Measurements from ENCODE around the gene LRMDA.

The LRMDA gene

GRCh38 chr10:75438275-75438674 is 6.9 kb downstream of the LRMDA start:
- 92% methylated on average over 3 of the region's 3 CpGs for WGBS

GRCh38 chr10:75439811-75440210 is 8.4 kb downstream of the LRMDA start:
- Histone ChIP-seq H3K4me3 (ENCODE audit: low read length) (no peak overlapping the region), H3K9ac (ENCODE audit: low read depth, low read length) (no peak overlapping the region), H3K36me3 (ENCODE audit: insufficient read depth, low read length) (no peaks in the 10 kb centered on the region), H3K4me1 (ENCODE audit: insufficient read depth, low read length) (peaks cover 8% of the 10 kb centered on the region; the same call in 1 of the 2 replicates), H3K9me3 (ENCODE audit: insufficient read depth, low read depth, low read length) (peaks cover 12% of the 10 kb centered on the region; the same call in 1 of the 2 replicates), H3K27ac (ENCODE audit: low read depth, low read length) (no peak overlapping the region), H3K27me3 (ENCODE audit: insufficient read depth, low read length) (peaks cover 60% of the 10 kb centered on the region)
- WGBS: 91% methylated on average over 4 of the region's 4 CpGs

More at GRCh38 chr10:75438275-75438674, 6.9 kb downstream of the LRMDA start:
- Histone ChIP-seq H3K4me1 (ENCODE audit: insufficient read depth, low read length) (peaks cover 9% of the 10 kb centered on the region), H3K27ac (ENCODE audit: low read depth, low read length) (no peak overlapping the region), H3K4me3 (ENCODE audit: low read length) (no peak overlapping the region), H3K36me3 (ENCODE audit: insufficient read depth, low read length) (no peaks in the 10 kb centered on the region), H3K9me3 (ENCODE audit: insufficient read depth, low read depth, low read length) (peaks cover 4% of the 10 kb centered on the region; the same call in 1 of the 2 replicates), H3K27me3 (ENCODE audit: insufficient read depth, low read length) (peaks cover 75% of the 10 kb centered on the region), H3K9ac (ENCODE audit: low read depth, low read length) (no peak overlapping the region)

GRCh38 chr10:75440271-75440793 is 8.9 kb downstream of the LRMDA start:
- 85% methylated on average over 4 of the region's 4 CpGs for WGBS
- Histone ChIP-seq H3K9ac (ENCODE audit: low read depth, low read length) (no peak overlapping the region), H3K9me3 (ENCODE audit: insufficient read depth, low read depth, low read length) (peaks cover 12% of the 10 kb centered on the region; the same call in 1 of the 2 replicates), H3K36me3 (ENCODE audit: insufficient read depth, low read length) (no peaks in the 10 kb centered on the region), H3K4me1 (ENCODE audit: insufficient read depth, low read length) (peaks cover 8% of the 10 kb centered on the region; the same call in 1 of the 2 replicates), H3K27me3 (ENCODE audit: insufficient read depth, low read length) (peaks cover 54% of the 10 kb centered on the region), H3K4me3 (ENCODE audit: low read length) (no peak overlapping the region), H3K27ac (ENCODE audit: low read depth, low read length) (no peak overlapping the region)

- no peak overlapping the region for H3K27ac ChIP-seq (ENCODE audit: low read depth, low read length)
- H3K9me3 ChIP-seq (ENCODE audit: insufficient read depth, low read depth, low read length): peaks cover 12% of the 10 kb centered on the region; the same call in 1 of the 2 replicates
- 87% methylated on average over 4 of the region's 4 CpGs for WGBS
- H3K4me3 ChIP-seq (ENCODE audit: low read length): no peak overlapping the region
- H3K36me3 ChIP-seq (ENCODE audit: insufficient read depth, low read length): no peaks in the 10 kb centered on the region
- peaks cover 46% of the 10 kb centered on the region for H3K27me3 ChIP-seq (ENCODE audit: insufficient read depth, low read length)
- H3K9ac ChIP-seq (ENCODE audit: low read depth, low read length): no peak overlapping the region
- H3K4me1 ChIP-seq (ENCODE audit: insufficient read depth, low read length): peaks cover 8% of the 10 kb centered on the region; the same call in 1 of the 2 replicates
These were observed 9.8 kb downstream of the LRMDA start for GRCh38 chr10:75441196-75441595.

GRCh38 chr10:75441682-75442081 is 10.3 kb downstream of the LRMDA start:
- Histone ChIP-seq H3K9me3 (ENCODE audit: insufficient read depth, low read depth, low read length) (peaks cover 12% of the 10 kb centered on the region; the same call in 1 of the 2 replicates), H3K36me3 (ENCODE audit: insufficient read depth, low read length) (no peaks in the 10 kb centered on the region), H3K9ac (ENCODE audit: low read depth, low read length) (no peak overlapping the region), H3K27me3 (ENCODE audit: insufficient read depth, low read length) (peaks cover 41% of the 10 kb centered on the region), H3K4me3 (ENCODE audit: low read length) (no peak overlapping the region), H3K4me1 (ENCODE audit: insufficient read depth, low read length) (peaks cover 8% of the 10 kb centered on the region; the same call in 1 of the 2 replicates), H3K27ac (ENCODE audit: low read depth, low read length) (no peak overlapping the region)

GRCh38 chr10:75443362-75443761 is 11.9 kb downstream of the LRMDA start:
- Histone ChIP-seq H3K36me3 (ENCODE audit: insufficient read depth, low read length) (no peaks in the 10 kb centered on the region), H3K27ac (ENCODE audit: low read depth, low read length) (no peak overlapping the region), H3K4me1 (ENCODE audit: insufficient read depth, low read length) (peaks cover 7% of the 10 kb centered on the region; the same call in 1 of the 2 replicates), H3K9me3 (ENCODE audit: insufficient read depth, low read depth, low read length) (peaks cover 12% of the 10 kb centered on the region; the same call in 1 of the 2 replicates), H3K9ac (ENCODE audit: low read depth, low read length) (no peak overlapping the region), H3K27me3 (ENCODE audit: insufficient read depth, low read length) (peaks cover 24% of the 10 kb centered on the region), H3K4me3 (ENCODE audit: low read length) (no peak overlapping the region)
- WGBS: 94% methylated on average over 2 of the region's 2 CpGs

- Histone ChIP-seq H3K4me3 (ENCODE audit: low read length) (no peak overlapping the region), H3K36me3 (ENCODE audit: insufficient read depth, low read length) (no peaks in the 10 kb centered on the region), H3K9me3 (ENCODE audit: insufficient read depth, low read depth, low read length) (peaks cover 12% of the 10 kb centered on the region; the same call in 1 of the 2 replicates), H3K4me1 (ENCODE audit: insufficient read depth, low read length) (peaks cover 5% of the 10 kb centered on the region), H3K27ac (ENCODE audit: low read depth, low read length) (no peak overlapping the region), H3K27me3 (ENCODE audit: insufficient read depth, low read length) (peaks cover 18% of the 10 kb centered on the region), H3K9ac (ENCODE audit: low read depth, low read length) (no peak overlapping the region)
- 91% methylated on average over 3 of the region's 3 CpGs for whole genome bisulfite sequencing
These were observed 13.5 kb downstream of the LRMDA start for GRCh38 chr10:75444781-75445386.

- Histone ChIP-seq H3K9me3 (ENCODE audit: insufficient read depth, low read depth, low read length) (peaks cover 12% of the 10 kb centered on the region; the same call in 1 of the 2 replicates), H3K4me1 (ENCODE audit: insufficient read depth, low read length) (peaks cover 22% of the 10 kb centered on the region), H3K4me3 (ENCODE audit: low read length) (no peak overlapping the region), H3K36me3 (ENCODE audit: insufficient read depth, low read length) (no peaks in the 10 kb centered on the region), H3K27me3 (ENCODE audit: insufficient read depth, low read length) (peaks cover 25% of the 10 kb centered on the region), H3K27ac (ENCODE audit: low read depth, low read length) (no peak overlapping the region), H3K9ac (ENCODE audit: low read depth, low read length) (no peak overlapping the region)
- 95% methylated on average over 1 of the region's 1 CpG for WGBS
These were observed 15.1 kb downstream of the LRMDA start for GRCh38 chr10:75446508-75446907.

- Histone ChIP-seq H3K36me3 (ENCODE audit: insufficient read depth, low read length) (no peaks in the 10 kb centered on the region), H3K27ac (ENCODE audit: low read depth, low read length) (no peak overlapping the region), H3K4me1 (ENCODE audit: insufficient read depth, low read length) (peaks cover 38% of the 10 kb centered on the region), H3K4me3 (ENCODE audit: low read length) (no peak overlapping the region), H3K9ac (ENCODE audit: low read depth, low read length) (no peak overlapping the region), H3K9me3 (ENCODE audit: insufficient read depth, low read depth, low read length) (peaks cover 9% of the 10 kb centered on the region; the same call in 1 of the 2 replicates), H3K27me3 (ENCODE audit: insufficient read depth, low read length) (peaks cover 42% of the 10 kb centered on the region)
- WGBS: 92% methylated on average over 1 of the region's 2 CpGs
These were observed 16.7 kb downstream of the LRMDA start for GRCh38 chr10:75448166-75448565.

- H3K27ac ChIP-seq (ENCODE audit: low read depth, low read length): no peak overlapping the region
- 45% methylated on average over 6 of the region's 7 CpGs for WGBS
- no peak overlapping the region for H3K4me3 ChIP-seq (ENCODE audit: low read length)
- H3K27me3 ChIP-seq (ENCODE audit: insufficient read depth, low read length): peaks cover 54% of the 10 kb centered on the region
- no peaks in the 10 kb centered on the region for H3K9me3 ChIP-seq (ENCODE audit: insufficient read depth, low read depth, low read length)
- no peak overlapping the region for H3K9ac ChIP-seq (ENCODE audit: low read depth, low read length)
- H3K4me1 ChIP-seq (ENCODE audit: insufficient read depth, low read length): peaks cover 39% of the 10 kb centered on the region
- H3K36me3 ChIP-seq (ENCODE audit: insufficient read depth, low read length): no peaks in the 10 kb centered on the region
These were observed 18.1 kb downstream of the LRMDA start for GRCh38 chr10:75449382-75450074.

- Histone ChIP-seq H3K9ac (ENCODE audit: low read depth, low read length) (no peak overlapping the region), H3K27me3 (ENCODE audit: insufficient read depth, low read length) (peaks cover 56% of the 10 kb centered on the region), H3K36me3 (ENCODE audit: insufficient read depth, low read length) (no peaks in the 10 kb centered on the region), H3K27ac (ENCODE audit: low read depth, low read length) (no peak overlapping the region), H3K4me3 (ENCODE audit: low read length) (no peak overlapping the region), H3K9me3 (ENCODE audit: insufficient read depth, low read depth, low read length) (no peaks in the 10 kb centered on the region), H3K4me1 (ENCODE audit: insufficient read depth, low read length) (peaks cover 39% of the 10 kb centered on the region)
- 21% methylated on average over 3 of the region's 4 CpGs for WGBS
These were observed 18.6 kb downstream of the LRMDA start for GRCh38 chr10:75450075-75450445.
